Medulla oblongata (tissue), 1 donor: ENCODE measurements around the gene RNF220.

ENCODE experiments used
- DNase-seq: peaks from one replicate; pipeline ENCODE4 v3.0.0-alpha.2; 2015; ENCODE audit errors: extremely low spot score

The RNF220 gene

DNA sequence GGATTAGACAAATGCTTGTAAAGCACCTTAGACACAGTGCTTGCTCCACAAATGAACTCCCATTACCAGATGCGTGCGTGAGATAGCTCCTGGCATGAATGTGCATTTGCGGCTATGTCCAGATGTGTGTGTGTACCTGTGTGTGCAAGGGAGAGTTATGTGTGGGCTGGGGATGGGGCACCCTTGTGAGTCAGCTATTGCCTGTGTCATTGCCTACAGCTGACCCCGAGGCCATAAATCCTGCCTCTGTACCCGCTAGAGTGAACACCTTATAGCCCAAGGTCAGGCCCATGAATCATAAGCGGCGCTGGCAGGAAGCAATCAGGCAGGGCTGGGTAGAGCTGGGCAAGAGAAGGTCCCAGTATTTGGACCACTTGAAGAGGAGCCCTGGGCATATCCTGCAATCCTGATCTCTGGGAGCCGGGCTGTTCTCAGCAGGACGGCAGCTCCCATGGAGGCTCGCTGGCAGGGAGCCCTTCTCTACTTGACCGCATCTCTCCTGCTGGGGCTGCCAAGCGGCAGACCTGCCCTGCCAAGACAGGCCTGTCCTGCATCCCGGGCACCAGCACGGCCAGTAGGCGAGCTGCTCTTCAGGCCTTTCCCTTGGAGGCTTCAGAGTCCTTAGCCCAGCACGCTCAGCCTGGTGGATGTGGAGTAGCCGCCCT lies 182.9 kb downstream of the RNF220 start:
- DNase-seq: peak; percentile 76

DNA sequence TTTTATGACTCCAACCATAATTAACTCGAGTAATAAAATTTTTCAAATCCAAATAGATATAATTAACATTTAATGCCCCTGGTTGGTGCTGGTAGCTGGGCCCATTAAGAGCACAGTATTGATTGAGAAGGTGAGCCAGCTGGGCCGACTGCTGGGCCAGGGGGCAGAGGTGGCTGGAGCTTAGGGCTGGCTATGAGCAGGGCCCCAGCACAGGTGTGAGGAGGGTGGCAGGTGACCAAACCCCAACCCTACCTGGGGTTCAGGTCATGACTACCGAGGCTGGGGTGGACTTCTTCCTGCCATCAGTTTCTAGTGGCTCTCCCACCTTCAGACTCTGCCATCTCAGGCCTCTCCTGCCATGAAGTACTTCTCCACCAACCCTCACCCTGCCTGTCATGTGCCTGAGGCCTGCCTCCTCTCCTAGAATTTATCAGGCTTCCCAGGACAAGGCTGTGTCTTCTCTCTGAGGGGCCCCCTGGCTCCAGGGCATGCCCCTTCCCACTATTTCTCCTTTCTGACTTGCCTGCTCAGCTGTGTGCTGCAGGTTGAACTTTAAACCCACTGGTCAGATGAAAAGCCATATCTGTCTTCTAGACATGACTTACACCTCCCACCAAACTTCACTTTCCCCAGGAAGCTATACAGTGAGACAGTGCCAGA lies 183.6 kb downstream of the RNF220 start:
- DNase-seq: no peak

DNA sequence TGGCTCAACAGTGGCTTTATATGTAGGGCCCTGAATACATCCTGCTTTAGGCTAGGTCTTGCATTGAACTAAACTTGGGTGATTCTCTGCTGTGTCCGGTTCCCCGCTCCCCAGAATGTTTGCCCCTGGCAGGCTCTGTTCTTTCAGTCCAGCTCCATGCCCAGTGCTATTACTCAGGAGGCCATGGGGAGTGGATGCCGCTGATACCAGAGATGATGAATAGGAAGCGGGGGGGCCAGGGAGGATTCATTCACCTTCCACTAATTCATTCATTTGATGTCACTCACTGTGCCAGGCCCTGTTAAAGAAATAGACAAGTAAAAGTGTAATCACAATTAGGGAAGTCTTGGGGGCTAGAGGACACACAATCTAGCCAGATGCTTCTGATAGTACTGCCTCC lies 185.4 kb downstream of the RNF220 start:
- DNase-seq: no peak

DNA sequence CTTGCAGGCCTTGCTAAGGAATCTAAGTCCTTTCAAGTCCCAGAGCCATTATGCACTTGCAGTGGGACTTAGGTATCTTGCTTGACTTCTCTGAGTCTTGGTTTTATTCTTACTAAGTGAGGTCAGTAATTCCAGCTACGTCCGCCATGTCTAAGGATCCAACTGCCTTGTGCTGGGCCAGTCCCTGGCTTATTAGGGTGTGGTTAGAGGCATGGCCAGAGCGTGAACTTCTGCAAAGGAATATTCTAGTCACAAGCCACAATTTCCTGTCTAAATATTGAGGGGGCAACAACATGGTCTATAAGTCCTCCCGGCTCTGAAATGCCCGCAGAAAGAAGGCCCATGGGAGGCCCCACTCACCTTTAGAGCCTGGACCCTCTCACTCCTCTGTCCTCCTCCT lies 186.3 kb downstream of the RNF220 start:
- no peak for DNase-seq

DNA sequence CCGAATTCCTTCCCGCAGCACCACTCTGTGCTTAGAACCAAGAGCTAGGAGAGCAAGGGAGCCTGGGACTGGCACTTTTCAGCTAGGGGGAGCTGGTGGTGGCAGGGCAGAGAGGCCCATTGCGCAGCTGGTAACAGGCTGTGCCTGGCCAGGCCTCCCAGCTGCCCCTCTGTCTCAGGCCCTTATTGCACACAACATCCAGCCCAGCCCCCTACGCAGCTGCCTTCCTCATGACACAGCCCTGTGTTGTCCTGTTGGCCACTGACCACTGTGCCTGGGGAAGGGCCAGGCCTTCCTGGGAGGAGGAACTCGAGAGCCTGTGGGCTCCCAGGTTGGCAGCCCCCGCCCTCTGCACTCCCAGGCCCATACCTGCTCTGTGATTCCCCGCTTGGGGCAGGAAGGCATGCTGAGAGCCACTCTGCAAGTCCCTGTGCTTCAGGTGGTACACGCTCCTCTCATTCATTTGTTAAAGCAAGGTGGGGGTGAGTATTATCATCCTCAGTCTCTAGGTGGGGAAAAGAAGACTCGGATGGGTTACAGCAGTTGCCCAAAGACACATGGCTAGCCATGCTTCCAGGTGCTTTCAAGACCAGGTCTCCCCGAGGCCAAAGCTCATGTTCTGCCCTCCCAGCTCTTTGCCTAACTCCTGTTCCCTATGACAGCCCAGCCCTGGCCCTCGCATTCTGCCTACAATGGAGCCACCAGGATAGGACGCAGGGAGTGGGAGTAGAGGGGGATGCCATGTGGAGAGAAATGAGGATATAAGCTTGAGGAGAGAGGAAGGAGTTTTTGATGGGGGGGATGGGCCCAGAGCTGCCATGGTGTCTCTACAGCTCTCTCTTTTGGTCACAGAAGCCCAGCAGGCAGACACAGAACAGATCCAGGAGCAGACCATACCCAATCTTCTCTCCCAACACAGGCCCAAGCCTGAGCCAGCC lies 187.4 kb downstream of the RNF220 start:
- peak; percentile 96 for DNase-seq

DNA sequence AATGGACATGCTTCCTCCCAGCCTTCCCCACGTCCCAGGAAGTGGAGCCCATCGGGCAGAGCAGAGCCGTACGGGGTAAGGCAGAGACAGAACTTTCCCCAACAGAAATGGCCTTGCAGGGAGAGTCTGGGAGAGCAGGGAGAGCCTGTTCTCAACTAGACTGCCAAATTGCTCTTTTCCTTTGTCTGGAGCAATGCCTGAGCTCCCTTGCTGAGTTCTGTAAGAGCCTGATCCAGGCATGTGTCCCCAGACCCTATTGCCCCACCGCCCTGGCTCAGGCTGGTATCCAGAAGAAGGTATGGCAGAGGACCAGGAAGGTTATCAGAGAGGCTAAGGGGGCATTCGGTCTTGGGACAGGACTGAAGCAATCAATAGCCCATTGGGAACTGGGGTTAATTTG lies 189.3 kb downstream of the RNF220 start:
- DNase-seq: peak; percentile 65

DNA sequence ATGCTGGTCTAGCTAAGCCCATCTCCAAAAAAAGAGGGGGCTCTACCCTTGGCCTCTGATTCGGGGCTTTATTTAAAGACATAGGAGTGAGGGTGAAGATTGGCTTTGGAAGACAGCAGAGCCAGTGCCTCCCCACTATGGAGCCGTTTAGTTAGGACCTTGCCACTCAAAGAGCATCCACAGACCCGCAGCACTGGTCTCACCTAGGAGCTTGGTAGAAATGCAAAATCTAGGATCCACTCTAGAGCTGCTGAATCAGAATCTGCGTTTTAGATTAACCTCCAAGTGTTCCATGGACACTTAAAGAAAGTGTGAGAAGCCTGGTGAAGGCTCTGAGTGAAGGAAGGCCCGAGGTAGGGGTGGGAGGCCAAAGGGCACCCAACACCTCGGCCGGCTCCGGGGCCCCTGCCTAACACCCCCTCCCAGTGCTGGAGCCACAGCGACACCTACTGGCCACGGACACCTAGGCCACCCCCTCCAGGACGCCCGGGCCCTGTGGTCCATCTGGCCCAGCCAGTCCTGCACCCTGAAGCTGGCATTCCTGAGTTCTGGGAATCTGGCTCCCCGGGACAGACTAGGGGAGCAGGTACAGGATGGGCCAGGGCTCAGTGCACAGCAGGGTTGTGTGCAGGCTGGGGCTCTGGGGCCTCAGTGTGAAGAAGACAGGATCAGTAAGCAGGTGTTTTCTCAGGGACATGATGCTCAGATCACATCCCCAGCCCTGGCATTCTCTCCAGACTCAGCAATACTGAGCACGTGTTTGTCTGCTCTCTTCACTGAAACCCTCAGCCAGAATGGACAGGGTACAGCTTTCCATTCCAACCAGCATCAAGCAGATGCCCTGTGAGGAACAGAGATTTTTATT lies 190.0 kb downstream of the RNF220 start:
- DNase-seq: peak; percentile 91

DNA sequence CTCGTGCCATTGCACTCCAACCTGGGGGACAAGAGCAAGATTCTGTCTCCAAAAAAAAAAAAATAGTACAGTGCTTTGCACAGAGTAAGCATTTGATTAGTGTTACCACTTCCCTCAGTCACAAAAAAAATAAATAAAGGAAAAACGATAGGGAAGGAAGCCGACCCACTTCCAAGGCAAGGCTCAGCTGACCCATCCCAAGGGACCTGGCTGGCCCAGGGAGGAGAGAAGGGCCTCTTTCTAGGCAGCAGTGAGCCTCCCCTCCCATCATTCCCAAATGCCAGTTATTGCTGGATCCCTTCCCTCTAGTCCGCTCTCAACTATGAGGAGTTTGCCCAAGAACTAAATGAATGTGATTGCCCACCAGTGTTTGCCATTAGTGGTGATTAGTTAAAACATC lies 191.5 kb downstream of the RNF220 start:
- DNase-seq: no peak

DNA sequence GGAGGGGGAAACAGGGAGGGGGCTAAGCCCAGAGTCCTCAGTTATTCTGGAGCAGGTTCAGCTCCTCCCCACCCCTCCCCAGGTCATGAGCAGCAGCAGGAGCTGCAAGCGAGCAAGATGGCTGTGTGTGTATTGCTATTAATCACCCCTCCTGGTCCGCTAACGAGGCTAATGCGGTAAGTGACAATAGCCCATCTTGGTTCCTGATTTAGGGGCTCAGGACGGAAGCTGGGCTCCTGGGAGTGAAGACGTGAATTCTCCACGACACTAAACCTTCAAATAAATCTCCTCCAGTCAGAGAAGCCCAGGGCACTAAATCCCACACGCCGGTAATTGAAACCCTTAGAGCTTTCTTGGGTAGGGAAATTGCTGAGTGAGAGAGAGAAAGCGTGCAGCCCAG lies 193.1 kb downstream of the RNF220 start:
- DNase-seq: no peak

DNA sequence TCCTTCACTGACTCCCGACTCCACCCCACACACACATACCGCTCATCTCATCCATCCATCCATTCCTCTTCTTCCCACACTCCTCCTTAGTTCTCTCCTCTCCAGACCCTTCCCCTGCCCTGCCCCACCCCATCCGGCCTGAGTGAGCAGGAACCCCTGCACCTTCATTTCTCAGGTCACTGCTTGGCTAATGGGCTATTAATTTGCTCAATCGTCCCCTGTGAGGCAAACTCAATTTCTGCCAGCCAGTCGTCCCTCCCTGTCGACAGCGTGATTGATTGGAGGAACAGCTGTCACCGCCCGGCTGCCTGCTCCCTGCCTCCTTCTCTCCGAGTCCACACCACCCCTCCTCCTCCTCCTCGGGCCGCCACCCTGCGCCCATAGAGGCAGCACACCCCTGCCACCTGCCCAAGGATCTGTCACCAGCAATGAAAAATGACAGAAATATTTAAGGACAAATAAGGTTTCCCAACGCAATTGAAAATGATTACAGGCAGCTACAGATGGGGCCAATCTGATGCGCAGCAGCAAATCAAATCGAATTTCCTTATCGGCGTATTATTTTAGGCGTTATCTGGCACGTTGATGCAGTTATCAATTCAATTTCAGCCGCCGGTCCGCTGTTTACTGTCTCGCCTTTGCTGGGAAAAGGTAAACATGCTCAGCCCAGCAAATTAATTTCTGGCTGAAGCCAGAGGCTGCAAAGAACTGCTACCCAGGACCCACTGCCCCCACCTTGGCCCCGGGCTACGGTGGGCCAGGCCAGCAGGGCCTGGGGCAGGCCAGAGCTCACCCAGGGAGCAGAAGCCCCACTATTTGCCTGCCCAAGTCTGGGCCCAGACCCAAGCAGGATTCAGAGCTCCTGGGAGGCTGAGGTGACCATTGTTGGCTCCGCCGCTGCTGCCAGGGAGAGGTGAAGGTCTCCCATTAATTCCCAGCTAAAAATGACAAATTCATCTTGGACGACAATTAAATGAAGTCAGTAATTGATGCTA lies 197.9 kb downstream of the RNF220 start:
- peak; percentile 60 for DNase-seq

DNA sequence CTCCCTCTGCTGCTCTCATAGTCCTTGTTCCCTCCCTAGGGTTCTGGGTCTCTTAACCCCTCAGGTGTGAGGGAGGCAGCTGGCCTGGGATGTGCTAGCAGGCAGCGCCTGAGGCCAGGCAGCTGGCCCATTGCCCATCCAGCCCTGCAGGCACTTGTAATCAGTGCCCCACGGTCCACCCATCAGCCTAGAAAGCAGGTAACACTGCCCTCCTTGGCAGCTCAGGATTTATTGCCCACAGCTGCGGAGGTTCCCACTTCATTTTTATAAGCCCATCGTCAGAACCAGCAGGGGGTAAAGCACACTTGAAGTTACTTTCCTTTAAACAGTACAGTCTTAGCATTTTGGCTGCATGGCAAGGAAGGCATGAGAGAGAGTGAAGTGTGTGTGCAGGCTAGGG lies 198.7 kb downstream of the RNF220 start:
- no peak for DNase-seq

DNA sequence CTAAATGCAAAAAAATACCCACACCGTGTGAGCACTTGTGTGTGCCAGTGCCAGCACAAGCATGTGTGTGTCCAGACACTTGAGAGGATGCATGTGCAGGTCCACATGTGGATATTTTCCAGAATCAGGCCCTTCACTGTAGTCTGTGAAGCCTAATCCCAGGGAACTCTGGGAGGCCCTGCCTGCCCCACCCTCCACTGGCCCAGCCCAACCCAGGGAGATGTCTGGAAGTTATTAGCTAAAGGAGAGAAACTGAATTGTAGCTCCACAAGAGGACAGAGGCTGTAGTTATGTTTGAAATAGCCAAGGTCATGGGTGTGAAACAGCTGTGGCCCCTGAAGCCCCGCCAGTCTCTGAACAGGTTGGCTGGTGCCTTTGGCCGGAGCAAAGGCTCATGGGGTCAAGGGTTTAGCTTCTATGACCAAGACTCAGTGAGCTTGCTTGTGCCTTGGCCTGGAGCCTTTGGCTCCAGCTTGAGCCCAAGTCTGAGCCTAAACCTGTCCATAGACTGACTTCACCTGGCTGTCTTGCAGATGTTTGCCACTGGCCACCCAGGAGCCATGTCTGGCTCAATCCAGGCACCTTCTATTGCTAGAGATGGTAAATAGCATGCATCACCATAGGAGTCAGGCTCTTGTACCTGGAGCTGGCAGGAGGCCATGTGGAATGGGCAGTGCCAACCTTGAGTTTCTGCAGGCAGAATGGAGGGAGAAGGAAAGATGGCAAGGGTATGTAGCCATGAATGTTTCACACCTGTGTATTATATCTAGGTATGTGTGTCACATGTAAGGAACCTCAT lies 199.3 kb downstream of the RNF220 start:
- DNase-seq: no peak

DNA sequence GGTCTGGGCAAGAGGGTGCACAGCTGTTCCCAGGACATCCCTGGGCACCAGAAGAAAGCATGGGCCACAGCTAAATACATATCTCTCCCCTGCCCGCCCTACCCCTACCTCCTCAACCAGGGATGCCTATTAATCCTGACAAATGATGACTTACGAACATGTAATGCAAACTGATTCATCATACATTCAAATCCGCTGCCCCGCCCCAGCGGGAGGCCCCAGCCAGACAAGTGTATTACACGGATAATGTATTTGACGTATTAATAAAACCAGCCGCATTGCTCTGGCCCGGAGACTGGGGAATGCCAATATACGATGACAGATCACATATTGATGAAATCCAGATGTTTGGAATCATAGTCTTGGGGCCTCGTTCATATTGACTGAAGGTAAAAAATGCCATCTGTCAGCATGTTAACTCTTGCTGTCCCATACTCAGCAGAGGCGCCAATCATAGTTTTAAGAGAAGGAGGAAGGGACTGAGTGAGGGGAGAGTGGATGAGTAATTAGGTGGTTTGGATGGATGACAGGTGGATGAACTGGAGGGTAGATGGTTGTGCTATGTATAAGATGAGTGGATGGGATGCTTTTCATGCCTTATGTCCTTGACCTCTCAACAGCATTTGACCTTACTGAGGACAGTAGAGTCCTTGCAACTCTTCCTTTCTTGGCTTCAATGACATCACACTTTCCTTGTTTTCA lies 201.0 kb downstream of the RNF220 start:
- DNase-seq: no peak

DNA sequence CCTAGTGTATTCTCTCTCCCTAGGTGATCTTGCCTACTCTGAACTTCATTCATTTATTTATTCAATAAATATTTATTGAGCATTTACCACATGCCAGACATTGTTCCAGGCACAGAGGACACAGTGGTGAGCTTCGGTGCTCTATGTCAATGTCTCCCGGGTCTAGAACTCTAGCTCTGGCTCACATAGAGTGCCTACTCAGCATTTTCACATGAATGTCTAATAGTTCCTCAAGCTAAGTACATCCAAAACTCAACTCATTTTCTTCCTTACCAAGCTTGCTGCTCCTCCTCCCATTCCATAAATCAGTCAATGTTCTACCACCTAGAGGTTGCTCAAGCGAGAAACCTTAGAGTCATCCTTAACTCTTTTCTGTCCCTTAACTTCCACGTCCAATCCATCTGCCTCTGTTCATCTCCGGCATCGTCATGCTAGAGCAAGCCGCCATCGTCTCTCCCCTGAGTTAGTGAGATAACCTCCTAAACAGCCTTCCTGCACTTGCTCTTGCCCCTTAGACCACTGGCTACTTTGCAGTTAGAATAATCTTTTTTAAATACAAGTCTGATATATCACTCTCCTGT lies 201.7 kb downstream of the RNF220 start:
- DNase-seq: no peak

DNA sequence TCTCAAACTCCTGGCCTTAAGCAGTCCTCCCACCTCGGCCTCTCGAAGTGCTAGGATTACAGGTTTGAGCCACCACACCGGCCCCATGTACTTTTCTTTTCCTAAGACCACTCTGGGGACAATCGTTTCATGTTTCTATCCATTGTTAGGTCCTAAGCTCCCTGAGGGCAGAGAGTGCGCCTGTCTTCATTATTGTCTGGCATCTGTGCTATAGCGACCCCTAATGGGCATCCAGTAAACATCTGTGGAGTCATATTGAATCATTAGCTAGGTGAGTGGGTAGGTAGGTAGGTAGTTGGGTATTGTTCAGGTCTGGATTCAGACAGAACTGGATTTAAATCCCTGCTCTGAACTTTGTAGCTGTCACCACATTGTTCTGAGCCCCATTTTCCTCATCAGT lies 203.1 kb downstream of the RNF220 start:
- DNase-seq: no peak

DNA sequence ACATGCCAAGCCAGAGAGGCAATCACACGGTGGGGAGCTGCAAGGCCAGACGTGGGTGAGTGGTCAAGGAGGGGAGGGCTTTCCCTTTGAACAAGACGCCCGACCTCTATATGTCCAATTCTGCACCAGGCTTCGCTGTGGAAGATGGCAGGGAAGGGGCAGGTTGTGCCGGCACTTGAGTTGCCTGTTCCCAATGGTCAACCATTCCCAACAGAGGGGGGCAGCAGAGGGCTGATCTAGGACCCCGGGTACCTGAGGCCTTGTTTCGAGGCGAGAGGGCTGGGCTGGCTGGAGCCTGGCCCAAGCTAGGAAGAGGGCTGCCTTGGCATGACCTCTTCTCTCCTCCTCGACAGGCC lies 204.3 kb downstream of the RNF220 start:
- peak; percentile 55 for DNase-seq

DNA sequence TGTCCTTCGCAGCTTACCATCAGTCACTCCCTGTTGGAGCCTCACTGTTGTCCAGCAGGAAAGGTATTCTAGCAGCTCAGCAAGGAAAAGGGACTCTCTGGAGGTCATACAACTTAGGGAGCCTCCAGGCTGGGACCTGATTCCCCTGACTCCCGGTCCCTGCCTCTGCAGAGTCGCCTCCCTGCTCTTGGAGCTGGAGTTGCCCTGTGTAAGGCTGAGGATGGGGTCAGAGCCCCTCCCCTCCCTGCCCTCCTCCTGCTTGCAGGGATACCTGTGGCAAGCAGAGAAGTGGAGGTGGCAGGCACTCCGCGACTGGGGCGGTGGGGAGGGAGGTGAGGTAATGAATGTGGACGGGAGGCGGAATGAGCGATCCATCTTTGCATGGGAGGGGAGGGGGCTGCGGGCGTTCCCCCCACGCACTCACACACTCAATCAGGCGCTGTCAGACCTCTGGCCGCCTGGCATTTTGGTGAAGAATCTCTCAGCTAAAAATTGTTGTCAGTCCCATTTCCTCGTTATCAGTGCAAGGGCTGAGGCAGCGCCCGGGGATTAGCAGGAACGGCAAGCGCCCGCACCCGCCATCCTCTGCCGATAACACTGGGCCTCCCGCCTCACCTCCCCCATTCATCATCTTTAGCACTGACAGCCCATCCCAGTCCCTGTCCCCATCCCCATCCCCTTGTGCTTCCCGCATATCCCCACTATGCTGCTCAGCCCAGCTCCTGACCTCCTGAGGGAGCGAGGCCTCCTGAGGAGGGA lies 204.9 kb downstream of the RNF220 start:
- DNase-seq: no peak
